ENCODE results near the gene SLC25A23. TPM values are rescaled to one million over a fixed set of nuclear protein-coding genes. Genes with fewer than 3 reads are reported as not detected.

The SLC25A23 gene
- total and polyA plus RNA-seq, 10 donors = 7.5 to 39.6 (median 18.5) TPM

GRCh38 chr19:6424195-6424938, 35.2 kb downstream of the SLC25A23 start, which contains the start of gene KHSRP:
TSS of gene KHSRP (minus strand) at chr19:6424811. CDS start at chr19:6424701, 110 bp downstream.
- Histone ChIP-seq H3K4me1 (peaks cover 12 to 58% (median 34%) of the 10 kb centered on the region in 6 donors), H3K27ac (peak within 1 kb of the TSS; percentile 70 to 91 (median 88)), H3K27me3 (replicated peaks in 1 of 7) (no peaks in the 10 kb centered on the region), H3K4me3 (peak within 1 kb of the TSS; percentile 52 to 91 (median 70)), H3K36me3 (peaks cover 0 to 30% (median 22%) of the 10 kb centered on the region in 6 donors), H3K9me3 (no peaks in the 10 kb centered on the region)
- 0 to 1% (median 1%) methylated on average over 17 to 114 of the region's 114 CpGs for WGBS, 5 donors
- intact Hi-C loops (cut with DNase I; ENCODE audit: low total_unique reads) = no loop called here
- no peak for DNase-seq
- TF ChIP-seq CTCF (IDR thresholded peaks at IDR 0.05 in 8 of 11, conservative IDR thresholded peaks at IDR 0.05 in 3 of 11) (no peak), POLR2AphosphoS5 (IDR thresholded peaks at IDR 0.05) (peak; percentile 93 to 95 (median 93)), POLR2A (IDR thresholded peaks at IDR 0.05) (peak in 1 of 3 donors; percentile 76)

GRCh38 chr19:6423499-6424194, 35.9 kb downstream of the SLC25A23 start:
- Histone ChIP-seq H3K27ac (peak overlapping the region in 7 of 8 donors; percentile 22 to 91 (median 88)), H3K9me3 (no peaks in the 10 kb centered on the region)

GRCh38 chr19:6421075-6422014, 38.2 kb downstream of the SLC25A23 start:
- Histone ChIP-seq H3K4me1 (peaks cover 12 to 57% (median 34%) of the 10 kb centered on the region in 6 donors), H3K27me3 (replicated peaks in 1 of 7) (no peaks in the 10 kb centered on the region), H3K9me3 (no peaks in the 10 kb centered on the region), H3K4me3 (no peak overlapping the region), H3K36me3 (peaks cover 0 to 60% (median 52%) of the 10 kb centered on the region in 6 donors), H3K27ac (no peak overlapping the region)
- DNase-seq = no peak
- TF ChIP-seq POLR2AphosphoS5 (IDR thresholded peaks at IDR 0.05) = no peak
- TF ChIP-seq POLR2A (IDR thresholded peaks at IDR 0.05) = no peak
- no peak for TF ChIP-seq CTCF (IDR thresholded peaks at IDR 0.05 in 8 of 11, conservative IDR thresholded peaks at IDR 0.05 in 3 of 11)
- intact Hi-C loops (cut with DNase I; ENCODE audit: low total_unique reads) = no loop called here
- whole genome bisulfite sequencing, 5 donors = 85 to 90% (median 88%) methylated on average over 14 to 20 of the region's 20 CpGs

More at GRCh38 chr19:6423499-6424194, 35.9 kb downstream of the SLC25A23 start:
- WGBS, 5 donors = 0 to 3% (median 1%) methylated on average over 11 to 20 of the region's 20 CpGs
- intact Hi-C loops (cut with DNase I; ENCODE audit: low total_unique reads) = no loop called here
- TF ChIP-seq POLR2AphosphoS5 (IDR thresholded peaks at IDR 0.05) = no peak
- no peak for TF ChIP-seq POLR2A (IDR thresholded peaks at IDR 0.05)
- no peak for TF ChIP-seq CTCF (IDR thresholded peaks at IDR 0.05 in 8 of 11, conservative IDR thresholded peaks at IDR 0.05 in 3 of 11)
- Histone ChIP-seq H3K27me3 (replicated peaks in 1 of 7) (no peaks in the 10 kb centered on the region), H3K36me3 (peaks cover 0 to 37% (median 29%) of the 10 kb centered on the region in 6 donors), H3K4me3 (peak overlapping the region; percentile 52 to 91 (median 70)), H3K4me1 (peaks cover 12 to 58% (median 34%) of the 10 kb centered on the region in 6 donors)
- DNase-seq = peak; percentile 83

All from spleen (tissue), 11 donors.